Spleen (tissue), 11 donors: Measurements from ENCODE around the gene BCL11B. TPM values are rescaled to one million over a fixed set of nuclear protein-coding genes. Genes with fewer than 3 reads are reported as not detected.

Source experiments
- DNase-seq: peaks from one replicate; pipeline ENCODE4 v3.0.0-alpha.2; 2020
- H3K27ac ChIP-seq, 8 donors: fragments of 200-600 bp; sonication (generic) in 7 of 8; 1 replicate in 4 of 8; 2 replicates in 4 of 8; pipeline versions ENCODE4 v1.5.0 to v1.8.0; 2016 to 2021; ENCODE audit warnings: inconsistent platforms in 4 of 8, mild to moderate bottlenecking in 4 of 8, moderate library complexity in 1 of 8
- H3K27me3 ChIP-seq, 7 donors: fragments of 200-600 bp; sonication (generic) in 6 of 7; replicated peaks in 1 of 7; 1 replicate in 4 of 7; 2 replicates in 3 of 7; pipeline versions ENCODE4 v1.5.0 to v1.8.0; 2016 to 2021; ENCODE audit warnings: inconsistent platforms in 3 of 7, mild to moderate bottlenecking in 1 of 7
- H3K36me3 ChIP-seq, 6 donors: fragments of 200-600 bp; sonication (generic) in 5 of 6; 1 replicate in 4 of 6; 2 replicates in 2 of 6; pipeline versions ENCODE4 v1.5.0 to v1.8.0; 2016 to 2021; ENCODE audit warnings: inconsistent platforms in 2 of 6
- H3K4me1 ChIP-seq, 6 donors: fragments of 200-600 bp; sonication (generic) in 5 of 6; 1 replicate in 3 of 6; 2 replicates in 3 of 6; pipeline versions ENCODE4 v1.5.0 to v1.8.0; 2016 to 2021; ENCODE audit warnings: inconsistent platforms in 3 of 6
- H3K4me3 ChIP-seq, 8 donors: fragments of 200-600 bp; sonication (generic) in 7 of 8; 1 replicate in 4 of 8; 2 replicates in 4 of 8; pipeline versions ENCODE4 v1.5.0 to v1.8.0; 2016 to 2021; ENCODE audit warnings: inconsistent platforms in 4 of 8, mild to moderate bottlenecking in 4 of 8, moderate library complexity in 2 of 8
- H3K9me3 ChIP-seq, 8 donors: fragments of 200-600 bp; sonication (generic) in 7 of 8; 1 replicate in 4 of 8; 2 replicates in 4 of 8; pipeline versions ENCODE4 v1.5.0 to v1.8.0; 2016 to 2021; ENCODE audit warnings: inconsistent platforms in 4 of 8
- CTCF ChIP-seq, 11 experiments: fragments of 200-600 bp in 7 of 11; fragments of 450-650 bp in 4 of 11; sonication (generic) in 4 of 11; IDR thresholded peaks in 8 of 11; conservative IDR thresholded peaks in 3 of 11; 1 replicate in 7 of 11; 2 replicates in 4 of 11; pipeline versions ENCODE4 v1.4.0 to v1.8.0; 2016 to 2021; ENCODE audit warnings: antibody characterized with exemption in 11 of 11, inconsistent platforms in 4 of 11, mild to moderate bottlenecking in 1 of 11
- POLR2A ChIP-seq, 3 donors: fragments of 450-650 bp; IDR thresholded peaks; one replicate each; pipeline ENCODE4 v1.5.1; 2017; ENCODE audit warnings: antibody characterized with exemption in 3 of 3, mild to moderate bottlenecking in 1 of 3
- POLR2AphosphoS5 ChIP-seq, 3 donors: sonication (generic); formaldehyde crosslinking; IDR thresholded peaks; one replicate each; pipeline ENCODE4 v1.5.1; 2017; ENCODE audit warnings: antibody characterized with exemption in 3 of 3
- WGBS, 5 donors: extraction: QIAGEN DNeasy Blood & Tissue Kit in 3 of 5; methylation state at CpG; one replicate each; pipeline versions ENCODE4 v1.1.5 to v1.1.7; 2013 to 2018; 5-methylcytosine and 5-hydroxymethylcytosine counted together
- intact Hi-C: fragments of 100-400 bp; cut with DNase I; formaldehyde crosslinking; loops from one replicate; pipeline ENCODE4 v1.15.0; 2023; ENCODE audit warnings: low total_unique reads
- polyA plus RNA-seq, 3 donors: library from polyadenylated mRNA; stranded (reverse); fragments of 200-250 nt; gene quantifications; one replicate each; pipeline ENCODE4 v1.2.1, GENCODE V29; 2013
- total RNA-seq, 7 donors: library from RNA; depleted of rRNA in 3 of 7; stranded (reverse); fragments of >200 nt in 3 of 7; fragmentation: NEBNext Ultra II Directional in 4 of 7; extraction: Animal tissue kit (Norgen Biotek cat#: 25700) in 4 of 7; gene quantifications; one replicate each; pipeline versions ENCODE4 v1.1.0 to v1.2.1, GENCODE V29; 2016 to 2021
- donor health status: healthy with polysubstance abuse.
- donor health status: DM: no; HTN: no; CAD: no; lungs with moderate emphysema.
- donor health status: DM: no; HTN: no; CAD: no.
- donor health status: Bipolar disorder and iron deficiency.
- donor health status: healthy.
- donor health status: DM: no; HTN: no; CAD: no.
- donor health status: DM: yes; HTN: yes; CAD: no.

Gene BCL11B
- total and polyA plus RNA-seq, 10 donors = 0.74 to 21.1 (median 11.4) TPM

GRCh38 chr14:99133636-99134515, 138.1 kb downstream of the BCL11B start:
- 65 to 75% (median 73%) methylated on average over 14 to 16 of the region's 16 CpGs for WGBS, 5 donors
- Histone ChIP-seq H3K4me1 (peaks cover 0 to 3% (median 0%) of the 10 kb centered on the region in 6 donors), H3K4me3 (no peak overlapping the region), H3K27me3 (peaks cover 0 to 1% (median 0%) of the 10 kb centered on the region in 7 donors), H3K9me3 (no peaks in the 10 kb centered on the region), H3K27ac (no peak overlapping the region), H3K36me3 (no peaks in the 10 kb centered on the region)
- no peak for TF ChIP-seq POLR2A (IDR thresholded peaks at IDR 0.05)
- no peak for TF ChIP-seq POLR2AphosphoS5 (IDR thresholded peaks at IDR 0.05)
- TF ChIP-seq CTCF (IDR thresholded peaks at IDR 0.05 in 8 of 11, conservative IDR thresholded peaks at IDR 0.05 in 3 of 11) = no peak
- intact Hi-C loops = no loop called here
- DNase-seq = peak; percentile 61

DNA sequence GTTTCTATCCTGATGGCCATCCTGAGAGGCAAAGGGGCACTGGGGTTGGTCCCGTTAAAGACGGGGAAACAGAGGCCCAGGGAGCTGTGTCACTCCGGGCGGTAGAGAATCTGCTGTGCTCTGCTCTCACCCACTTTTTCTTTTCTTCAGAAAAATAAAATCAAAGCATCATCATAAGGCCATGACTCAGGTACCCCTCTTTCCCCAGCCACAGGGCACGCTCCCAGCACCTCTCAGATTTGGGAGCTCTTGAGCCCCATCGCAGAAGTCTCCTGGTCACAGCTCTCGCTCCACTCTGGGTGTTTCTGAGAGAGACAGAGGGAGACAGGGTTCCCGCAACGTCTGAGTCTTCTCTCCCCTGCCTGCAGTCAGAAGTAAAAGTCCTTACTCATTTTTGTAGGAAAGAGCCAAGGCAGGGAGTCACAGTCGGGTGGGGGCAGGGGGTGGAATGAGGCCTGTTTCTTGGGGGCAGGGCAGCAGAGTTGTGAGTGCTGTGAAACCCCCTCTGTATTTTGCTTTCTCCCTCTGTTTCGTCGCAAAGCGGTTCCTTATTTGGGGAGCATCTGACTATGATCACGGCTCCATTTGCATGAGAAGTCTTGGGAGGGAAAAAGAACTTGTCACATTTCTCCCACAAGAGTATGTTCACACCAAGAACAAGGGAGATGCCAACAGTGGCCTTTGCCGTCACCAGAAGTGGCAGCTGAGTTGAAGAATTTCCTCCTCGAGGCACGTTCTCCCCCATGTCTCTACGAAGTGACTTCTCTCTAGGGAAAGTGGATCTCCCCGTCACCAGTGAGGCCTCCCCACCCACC, 139.0 kb downstream of the BCL11B start:
- Histone ChIP-seq H3K4me3 (no peak overlapping the region), H3K36me3 (no peaks in the 10 kb centered on the region), H3K4me1 (peaks cover 0 to 4% (median 0%) of the 10 kb centered on the region in 6 donors), H3K27me3 (peaks cover 0 to 3% (median 0%) of the 10 kb centered on the region in 7 donors), H3K9me3 (no peaks in the 10 kb centered on the region), H3K27ac (no peak overlapping the region)
- no peak for TF ChIP-seq POLR2A (IDR thresholded peaks at IDR 0.05)
- no peak for TF ChIP-seq POLR2AphosphoS5 (IDR thresholded peaks at IDR 0.05)
- no peak for TF ChIP-seq CTCF (IDR thresholded peaks at IDR 0.05 in 8 of 11, conservative IDR thresholded peaks at IDR 0.05 in 3 of 11)
- intact Hi-C loops = no loop called here
- WGBS, 5 donors = 69 to 81% (median 76%) methylated on average over 19 of the region's 19 CpGs
- DNase-seq = peak; percentile 49

DNA sequence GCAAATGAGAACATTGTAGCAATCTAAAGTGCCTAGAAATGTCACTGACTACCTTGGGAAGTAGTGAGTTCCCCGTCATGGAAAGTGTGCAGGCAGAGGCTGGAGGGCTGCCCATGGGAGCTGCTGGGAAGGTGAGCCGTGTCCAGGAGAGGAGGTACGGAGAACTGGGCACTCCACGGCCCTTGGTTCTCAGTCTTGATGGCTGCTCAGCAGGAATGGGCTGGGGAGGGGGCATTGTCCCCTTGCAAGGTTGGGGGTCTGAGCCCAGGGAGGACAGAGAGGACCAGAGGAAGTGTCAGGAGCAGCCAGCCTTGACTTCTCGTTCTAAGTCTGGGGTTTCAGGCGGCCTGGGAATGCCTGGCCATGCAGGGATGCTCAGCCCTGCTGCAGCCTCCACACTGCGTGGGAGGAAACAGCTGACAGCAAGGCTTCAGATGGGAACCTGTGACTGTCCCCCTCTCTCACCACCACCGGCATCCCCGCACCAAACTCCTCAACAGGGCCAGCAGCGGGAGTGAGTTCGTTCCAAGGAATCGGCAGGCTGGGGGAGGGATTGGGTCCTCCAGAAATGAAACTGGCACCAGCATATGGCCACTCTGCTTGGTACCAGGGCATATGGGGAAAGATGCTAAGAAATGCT, 140.2 kb downstream of the BCL11B start:
- Histone ChIP-seq H3K9me3 (no peaks in the 10 kb centered on the region), H3K36me3 (no peaks in the 10 kb centered on the region), H3K4me3 (no peak overlapping the region), H3K27ac (no peak overlapping the region), H3K27me3 (peaks cover 0 to 3% (median 0%) of the 10 kb centered on the region in 7 donors), H3K4me1 (peaks cover 0 to 4% (median 0%) of the 10 kb centered on the region in 6 donors)
- 84 to 93% (median 88%) methylated on average over 11 to 12 of the region's 12 CpGs for WGBS, 5 donors
- no peak for TF ChIP-seq POLR2A (IDR thresholded peaks at IDR 0.05)
- intact Hi-C loops = no loop called here
- peak; percentile 60 for DNase-seq

DNA sequence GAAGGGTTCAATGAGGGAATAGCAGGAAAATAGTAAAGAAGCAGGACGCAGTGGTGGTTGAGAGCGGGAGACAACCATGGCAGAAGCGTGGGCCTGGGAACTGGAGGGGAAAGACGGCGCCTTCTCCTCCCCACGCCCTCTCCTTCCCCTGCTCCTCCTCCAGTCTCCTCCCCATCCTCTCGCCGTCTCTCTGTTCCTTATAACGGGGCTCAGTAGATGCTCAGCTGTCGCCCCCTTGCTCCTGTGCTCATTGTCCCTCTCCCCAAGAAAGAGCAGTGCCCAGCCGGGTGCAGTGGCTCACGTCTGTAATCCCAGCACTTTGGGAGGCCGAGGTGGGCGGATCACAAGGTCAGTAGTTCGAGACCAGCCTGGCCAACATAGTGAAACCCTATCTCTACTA, 142.0 kb downstream of the BCL11B start:
- TF ChIP-seq CTCF (IDR thresholded peaks at IDR 0.05 in 8 of 11, conservative IDR thresholded peaks at IDR 0.05 in 3 of 11) = no peak
- TF ChIP-seq POLR2AphosphoS5 (IDR thresholded peaks at IDR 0.05) = no peak
- TF ChIP-seq POLR2A (IDR thresholded peaks at IDR 0.05) = no peak
- WGBS, 5 donors = 83 to 86% (median 84%) methylated on average over 15 of the region's 15 CpGs
- Histone ChIP-seq H3K27ac (no peak overlapping the region), H3K36me3 (no peaks in the 10 kb centered on the region), H3K4me1 (peaks cover 0 to 4% (median 0%) of the 10 kb centered on the region in 6 donors), H3K27me3 (peaks cover 0 to 3% (median 0%) of the 10 kb centered on the region in 7 donors), H3K4me3 (no peak overlapping the region), H3K9me3 (no peaks in the 10 kb centered on the region)
- no peak for DNase-seq
- intact Hi-C loops = no loop called here
